ENCODE results near the gene CYLC1.

The CYLC1 gene, protein sequence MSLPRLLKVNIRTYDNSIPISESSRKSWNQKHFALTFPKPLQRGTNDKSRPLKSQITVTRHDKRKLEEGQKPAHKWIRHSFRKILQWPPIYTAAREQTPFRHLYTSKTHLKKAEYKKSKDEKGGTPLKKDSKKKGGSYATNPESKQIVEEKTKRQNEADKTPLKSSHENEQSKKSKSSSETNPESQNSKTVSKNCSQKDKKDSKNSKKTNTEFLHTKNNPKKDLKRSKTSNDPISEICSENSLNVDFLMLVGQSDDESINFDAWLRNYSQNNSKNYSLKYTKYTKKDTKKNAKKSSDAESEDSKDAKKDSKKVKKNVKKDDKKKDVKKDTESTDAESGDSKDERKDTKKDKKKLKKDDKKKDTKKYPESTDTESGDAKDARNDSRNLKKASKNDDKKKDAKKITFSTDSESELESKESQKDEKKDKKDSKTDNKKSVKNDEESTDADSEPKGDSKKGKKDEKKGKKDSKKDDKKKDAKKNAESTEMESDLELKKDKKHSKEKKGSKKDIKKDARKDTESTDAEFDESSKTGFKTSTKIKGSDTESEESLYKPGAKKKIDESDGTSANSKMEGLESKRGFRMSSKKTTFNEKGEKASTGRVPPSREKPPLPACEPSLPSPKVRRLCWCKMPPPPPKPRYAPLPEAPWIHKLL

DNA sequence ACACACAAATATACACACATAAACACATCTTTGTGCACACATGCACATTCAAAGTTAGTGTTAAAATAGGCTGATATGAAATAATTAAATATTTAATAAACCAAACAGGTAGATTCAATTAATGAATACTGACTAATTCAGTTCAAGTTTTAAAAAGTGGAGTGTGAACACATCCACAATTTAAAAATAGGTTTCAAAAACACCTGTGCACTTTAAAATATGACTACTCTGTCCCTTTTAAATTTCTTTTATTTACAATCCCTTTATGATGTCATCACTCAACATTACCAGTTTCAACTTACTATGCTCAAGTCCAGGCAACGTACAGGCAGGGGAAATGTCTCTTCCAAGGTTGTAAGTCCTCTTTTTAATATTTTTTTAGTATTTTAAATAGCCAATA is at the start of gene CYLC1:
CYLC1 (plus strand) TSS at position 301 of the 400 bp plus-strand sequence; CDS start at position 338, 37 bp downstream.
- H3K27ac ChIP-seq, result no peak within 1 kb of the TSS
- TF ChIP-seq ZFX (IDR thresholded peaks at IDR 0.05), result no peak
- TF ChIP-seq, protein P1, sequence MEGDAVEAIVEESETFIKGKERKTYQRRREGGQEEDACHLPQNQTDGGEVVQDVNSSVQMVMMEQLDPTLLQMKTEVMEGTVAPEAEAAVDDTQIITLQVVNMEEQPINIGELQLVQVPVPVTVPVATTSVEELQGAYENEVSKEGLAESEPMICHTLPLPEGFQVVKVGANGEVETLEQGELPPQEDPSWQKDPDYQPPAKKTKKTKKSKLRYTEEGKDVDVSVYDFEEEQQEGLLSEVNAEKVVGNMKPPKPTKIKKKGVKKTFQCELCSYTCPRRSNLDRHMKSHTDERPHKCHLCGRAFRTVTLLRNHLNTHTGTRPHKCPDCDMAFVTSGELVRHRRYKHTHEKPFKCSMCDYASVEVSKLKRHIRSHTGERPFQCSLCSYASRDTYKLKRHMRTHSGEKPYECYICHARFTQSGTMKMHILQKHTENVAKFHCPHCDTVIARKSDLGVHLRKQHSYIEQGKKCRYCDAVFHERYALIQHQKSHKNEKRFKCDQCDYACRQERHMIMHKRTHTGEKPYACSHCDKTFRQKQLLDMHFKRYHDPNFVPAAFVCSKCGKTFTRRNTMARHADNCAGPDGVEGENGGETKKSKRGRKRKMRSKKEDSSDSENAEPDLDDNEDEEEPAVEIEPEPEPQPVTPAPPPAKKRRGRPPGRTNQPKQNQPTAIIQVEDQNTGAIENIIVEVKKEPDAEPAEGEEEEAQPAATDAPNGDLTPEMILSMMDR (conservative IDR thresholded peaks at IDR 0.05), result no peak

DNA sequence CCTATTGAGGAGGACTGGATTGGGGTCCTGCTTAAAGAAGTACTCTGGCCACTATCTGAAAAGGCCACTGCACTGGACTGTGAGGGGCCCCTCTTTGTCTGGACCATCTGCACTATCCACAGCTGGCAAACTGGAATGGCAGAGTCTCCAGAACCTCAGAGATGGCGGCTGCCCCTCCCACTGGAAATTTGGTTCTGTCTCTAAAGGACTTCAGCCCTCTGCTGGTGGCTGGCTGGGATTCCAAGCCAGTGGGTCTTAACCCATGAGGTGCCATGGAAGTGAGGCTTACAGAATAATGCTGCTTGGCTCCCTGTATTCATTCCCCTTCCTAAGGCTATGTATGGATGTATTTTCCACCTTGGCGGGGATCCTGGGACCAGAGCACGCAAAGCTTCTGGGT is 41.6 kb upstream of the CYLC1 start:
- H3K27ac ChIP-seq, result no peak overlapping the region
- TF ChIP-seq ZFX (IDR thresholded peaks at IDR 0.05), result no peak
- TF ChIP-seq, protein P1 (conservative IDR thresholded peaks at IDR 0.05), result peak; percentile 29

DNA sequence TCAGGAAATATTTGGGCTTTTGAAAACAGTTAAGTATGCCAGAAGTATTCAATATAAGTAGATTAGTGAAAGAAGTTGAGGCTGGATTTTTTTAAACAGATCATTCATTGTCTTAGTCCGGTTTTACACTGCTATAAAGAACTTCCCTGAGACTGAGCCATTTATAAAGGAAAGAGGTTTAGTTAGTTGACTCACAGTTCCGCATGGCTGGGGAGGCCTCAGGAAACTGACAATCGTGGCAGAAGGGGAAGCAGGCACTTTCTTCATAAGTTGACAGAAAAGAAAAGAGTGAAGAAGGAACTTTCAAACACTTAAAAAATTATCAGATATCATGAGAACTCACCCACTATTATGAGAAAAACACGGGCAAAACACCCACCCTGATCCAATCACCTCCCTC is 31.1 kb upstream of the CYLC1 start:
- TF ChIP-seq ZFX (IDR thresholded peaks at IDR 0.05), result no peak
- TF ChIP-seq, protein P1 (conservative IDR thresholded peaks at IDR 0.05), result no peak

DNA sequence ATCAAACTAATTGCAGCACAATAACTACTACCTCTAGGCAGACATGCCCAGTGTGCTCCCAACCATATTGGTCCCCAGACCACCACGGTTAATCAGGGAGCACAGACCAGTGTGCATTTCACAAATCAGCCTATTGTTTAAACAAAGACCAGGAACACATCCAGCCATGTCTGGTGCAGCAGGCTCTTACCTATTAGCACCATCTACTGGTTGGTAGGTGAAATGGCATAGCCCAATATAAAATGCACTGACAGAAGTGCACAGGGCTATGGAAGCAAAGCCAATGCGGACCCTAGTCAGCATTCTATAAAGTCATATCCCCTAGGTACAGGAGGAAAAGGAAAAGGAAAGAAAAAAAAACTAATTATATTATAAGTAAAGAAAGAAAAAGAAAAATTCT is 15.5 kb upstream of the CYLC1 start:
- TF ChIP-seq, protein P1 (conservative IDR thresholded peaks at IDR 0.05), result peak; percentile 84
- TF ChIP-seq ZFX (IDR thresholded peaks at IDR 0.05), result no peak
- H3K27ac ChIP-seq, result no peak overlapping the region

More for the DNA sequence above, 31.1 kb upstream of the CYLC1 start:
- no peak overlapping the region for H3K27ac ChIP-seq

DNA sequence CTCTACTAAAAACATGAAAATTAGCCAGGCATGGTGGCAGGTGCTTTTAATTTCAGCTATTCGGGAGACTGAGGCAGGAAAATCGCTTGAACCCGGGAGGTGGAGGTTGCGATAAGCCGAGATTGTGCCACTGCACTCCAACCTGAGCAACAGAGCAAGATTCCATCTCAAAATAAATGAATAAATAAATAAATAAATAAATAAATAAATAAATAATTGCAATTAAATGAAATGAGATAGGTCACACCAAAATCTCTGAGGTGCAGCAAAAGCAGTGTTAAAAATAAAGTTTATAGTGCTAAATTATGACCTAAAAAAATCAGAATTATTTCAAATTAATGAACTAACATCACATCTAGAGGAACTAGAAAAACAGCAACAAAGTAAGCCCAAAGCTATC is 13.6 kb upstream of the CYLC1 start:
- TF ChIP-seq ZFX (IDR thresholded peaks at IDR 0.05), result no peak
- TF ChIP-seq, protein P1 (conservative IDR thresholded peaks at IDR 0.05), result no peak
- no peak overlapping the region for H3K27ac ChIP-seq

DNA sequence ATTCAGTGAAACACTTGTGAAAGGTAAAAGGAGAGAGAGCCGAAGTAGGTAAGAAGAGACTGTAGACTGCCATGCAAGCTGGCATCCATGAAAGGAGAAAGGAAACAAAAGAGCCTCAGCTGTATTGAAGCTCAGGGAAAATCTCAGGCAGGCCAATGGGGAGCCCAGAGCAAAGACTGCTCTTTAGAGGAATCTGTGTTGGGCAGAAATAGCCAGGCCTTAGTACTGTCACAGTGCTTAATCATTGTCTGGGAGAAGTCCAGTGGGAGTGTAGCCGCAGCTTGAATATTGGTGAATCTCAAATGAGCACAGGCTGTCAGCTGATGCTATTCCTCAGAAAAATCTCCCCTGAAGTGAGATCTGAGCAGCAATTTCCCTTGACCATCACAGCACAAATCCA is 27.6 kb downstream of the CYLC1 start:
- no peak for TF ChIP-seq ZFX (IDR thresholded peaks at IDR 0.05)
- TF ChIP-seq, protein P1 (conservative IDR thresholded peaks at IDR 0.05), result no peak
- no peak overlapping the region for H3K27ac ChIP-seq

DNA sequence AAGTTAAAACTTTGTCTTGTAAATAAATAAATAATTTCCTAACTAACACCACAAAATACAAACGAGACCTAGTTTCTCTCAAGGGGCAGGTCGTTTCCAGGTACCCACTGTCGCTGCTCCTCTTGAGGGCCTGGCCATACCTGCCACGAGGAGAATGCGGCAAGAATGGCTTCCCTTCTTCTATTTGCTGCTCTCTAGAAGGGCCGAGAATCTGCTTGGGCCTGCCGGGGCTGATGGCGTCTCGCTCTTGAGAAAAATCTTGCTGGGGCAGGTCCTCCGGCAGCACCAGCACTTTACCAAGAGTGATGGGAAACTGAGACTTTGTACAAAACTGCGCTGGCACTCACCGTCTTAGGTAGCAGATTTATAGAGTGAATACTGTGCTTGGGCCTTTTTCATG is 31.5 kb downstream of the CYLC1 start:
- TF ChIP-seq ZFX (IDR thresholded peaks at IDR 0.05), result no peak
- TF ChIP-seq, protein P1 (conservative IDR thresholded peaks at IDR 0.05), result no peak
- H3K27ac ChIP-seq, result no peak overlapping the region

Data from C4-2B (cell line).